ENCODE data around the gene ASPG. TPM values are rescaled to one million over a fixed set of nuclear protein-coding genes. Genes with fewer than 3 reads are reported as not detected.

ASPG gene
- total RNA-seq, 3 donors from 2014 or later (not counting 1 experiment from before 2014, with no cell fraction given), result not detected

- Histone ChIP-seq H3K4me1 (ENCODE audit: control insufficient read depth, insufficient read depth, low read length) (no peaks in the 10 kb centered on the region), H3K9me3 (ENCODE audit: control insufficient read depth, insufficient read depth, low read length) (no peaks in the 10 kb centered on the region), H3K4me3 (ENCODE audit: low read length) (no peak overlapping the region), H3K27me3 (ENCODE audit: control insufficient read depth, insufficient read depth, low read length) (no peaks in the 10 kb centered on the region), H3K36me3 (ENCODE audit: control insufficient read depth, insufficient read depth, low read length) (no peaks in the 10 kb centered on the region), H3K27ac (ENCODE audit: low read length) (no peak overlapping the region)
- 84% methylated on average over 35 of the region's 35 CpGs for WGBS (ENCODE audit: insufficient coverage)
- no peaks in the 10 kb centered on the region for H3K36me3 Mint-ChIP-seq
- intact Hi-C loops (cut with micrococcal nuclease), result no loop called here
- DNase-seq, result no peak
- no peak overlapping the region for H3K4me3 Mint-ChIP-seq
- H3K27ac Mint-ChIP-seq, result no peak overlapping the region
- TF ChIP-seq CTCF (IDR thresholded peaks at IDR 0.05), result no peak
- H3K4me1 Mint-ChIP-seq, result no peaks in the 10 kb centered on the region
- no peaks in the 10 kb centered on the region for H3K27me3 Mint-ChIP-seq (ENCODE audit: low read depth in 2 of 2)
- H3K9me3 Mint-ChIP-seq, result no peaks in the 10 kb centered on the region
- no peak for ATAC-seq
Measured at GRCh38 chr14:104104076-104104901, 18.8 kb downstream of the ASPG start.

- no peaks in the 10 kb centered on the region for H3K4me1 ChIP-seq (ENCODE audit: control insufficient read depth, insufficient read depth, low read length)
- no peaks in the 10 kb centered on the region for H3K27me3 ChIP-seq (ENCODE audit: control insufficient read depth, insufficient read depth, low read length)
- Mint-ChIP-seq H3K27me3 (ENCODE audit: low read depth in 2 of 2) (no peaks in the 10 kb centered on the region), H3K9me3 (no peaks in the 10 kb centered on the region), H3K36me3 (no peaks in the 10 kb centered on the region), H3K27ac (no peak overlapping the region), H3K4me1 (no peaks in the 10 kb centered on the region), H3K4me3 (no peak overlapping the region)
- no peak for DNase-seq
- H3K36me3 ChIP-seq (ENCODE audit: control insufficient read depth, insufficient read depth, low read length), result no peaks in the 10 kb centered on the region
- intact Hi-C loops (cut with micrococcal nuclease), result no loop called here
- H3K27ac ChIP-seq (ENCODE audit: low read length), result no peak overlapping the region
- no peak for ATAC-seq
- H3K4me3 ChIP-seq (ENCODE audit: low read length), result no peak overlapping the region
- WGBS (ENCODE audit: insufficient coverage), result 84% methylated on average over 27 of the region's 27 CpGs
- no peaks in the 10 kb centered on the region for H3K9me3 ChIP-seq (ENCODE audit: control insufficient read depth, insufficient read depth, low read length)
- no peak for TF ChIP-seq CTCF (IDR thresholded peaks at IDR 0.05)
Measured at GRCh38 chr14:104105071-104105821, 19.7 kb downstream of the ASPG start.

- no peak overlapping the region for H3K4me3 Mint-ChIP-seq
Measured at GRCh38 chr14:104105822-104106470, 20.4 kb downstream of the ASPG start.

More at GRCh38 chr14:104105822-104106470, 20.4 kb downstream of the ASPG start:
- WGBS (ENCODE audit: insufficient coverage), result 79% methylated on average over 18 of the region's 18 CpGs
- Histone ChIP-seq H3K36me3 (ENCODE audit: control insufficient read depth, insufficient read depth, low read length) (no peaks in the 10 kb centered on the region), H3K27me3 (ENCODE audit: control insufficient read depth, insufficient read depth, low read length) (no peaks in the 10 kb centered on the region), H3K4me3 (ENCODE audit: low read length) (no peak overlapping the region), H3K9me3 (ENCODE audit: control insufficient read depth, insufficient read depth, low read length) (no peaks in the 10 kb centered on the region), H3K4me1 (ENCODE audit: control insufficient read depth, insufficient read depth, low read length) (no peaks in the 10 kb centered on the region), H3K27ac (ENCODE audit: low read length) (no peak overlapping the region)
- no peaks in the 10 kb centered on the region for H3K36me3 Mint-ChIP-seq
- no peak for TF ChIP-seq CTCF (IDR thresholded peaks at IDR 0.05)
- H3K4me1 Mint-ChIP-seq, result no peaks in the 10 kb centered on the region
- no peak for DNase-seq
- ATAC-seq, result no peak
- intact Hi-C loops (cut with micrococcal nuclease), result no loop called here
- H3K9me3 Mint-ChIP-seq, result no peaks in the 10 kb centered on the region
- no peak overlapping the region for H3K27ac Mint-ChIP-seq
- H3K27me3 Mint-ChIP-seq (ENCODE audit: low read depth in 2 of 2), result no peaks in the 10 kb centered on the region
